ENCODE measurements around the gene EBF4.
"Not testable (repeated sequence)": the region's sequence is repeated elsewhere in the genome, so short reads cannot be mapped to it uniquely, and the experiment has no call there.

DNA sequence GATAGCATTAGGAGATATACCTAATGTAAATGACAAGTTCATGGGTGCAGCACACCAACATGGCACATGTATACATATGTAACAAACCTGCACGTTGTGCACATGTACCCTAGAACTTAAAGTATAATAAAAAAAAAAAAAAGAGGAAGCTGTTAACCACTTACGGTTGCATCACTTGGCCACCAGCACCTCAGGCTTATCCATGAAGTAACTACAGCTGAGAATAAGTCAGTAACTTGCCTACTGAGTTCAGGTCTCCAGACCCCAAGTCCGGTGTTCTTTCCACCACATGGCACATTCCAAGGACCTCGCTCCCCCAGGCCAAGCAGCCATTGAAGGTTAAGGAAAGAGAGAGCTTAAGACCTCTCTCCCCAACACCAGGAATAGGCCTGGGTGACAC, 7.8 kb upstream of the EBF4 start:
- not testable (repeated sequence) for TF ChIP-seq BHLHE40 (IDR thresholded peaks at IDR 0.05; ENCODE audit: borderline replicate concordance); HDGF (IDR thresholded peaks at IDR 0.05; ENCODE audit: borderline replicate concordance); FOXM1 (IDR thresholded peaks at IDR 0.05; ENCODE audit: borderline replicate concordance); SUZ12 (IDR thresholded peaks at IDR 0.05); SP1 (IDR thresholded peaks at IDR 0.05); ELF4 (IDR thresholded peaks at IDR 0.05); CTBP1 (IDR thresholded peaks at IDR 0.05; ENCODE audit: borderline replicate concordance); ZNF384 (IDR thresholded peaks at IDR 0.05); FOXA1 (IDR thresholded peaks at IDR 0.05)
- TF ChIP-seq, protein P1, sequence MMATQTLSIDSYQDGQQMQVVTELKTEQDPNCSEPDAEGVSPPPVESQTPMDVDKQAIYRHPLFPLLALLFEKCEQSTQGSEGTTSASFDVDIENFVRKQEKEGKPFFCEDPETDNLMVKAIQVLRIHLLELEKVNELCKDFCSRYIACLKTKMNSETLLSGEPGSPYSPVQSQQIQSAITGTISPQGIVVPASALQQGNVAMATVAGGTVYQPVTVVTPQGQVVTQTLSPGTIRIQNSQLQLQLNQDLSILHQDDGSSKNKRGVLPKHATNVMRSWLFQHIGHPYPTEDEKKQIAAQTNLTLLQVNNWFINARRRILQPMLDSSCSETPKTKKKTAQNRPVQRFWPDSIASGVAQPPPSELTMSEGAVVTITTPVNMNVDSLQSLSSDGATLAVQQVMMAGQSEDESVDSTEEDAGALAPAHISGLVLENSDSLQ (IDR thresholded peaks at IDR 0.05): not testable (repeated sequence)

All from HEK293T (cell line).